IMR-90 (cell line): ENCODE results near the gene C17orf50. TPM values are rescaled to one million over a fixed set of nuclear protein-coding genes. Genes with fewer than 3 reads are reported as not detected.

ENCODE experiments used
- ATAC-seq: fragments of 200-7000 bp; cut with Tn5 transposase; 2 replicates; pipeline ENCODE4 v1.9.1; 2020; ENCODE audit warnings: low read depth, mild to moderate bottlenecking, moderate library complexity
- BruUV-seq: library from RNA; stranded (reverse); fragments of 400-500 nt; replicated peaks from 2 replicates; lab custom pipeline; 2021; lab: Mats Ljungman, UMichigan
- CTCF ChIA-PET: fragments of 300-600 bp; formaldehyde crosslinking; extraction: SDS; loops from one replicate; lab custom pipeline; 2021; ENCODE audit warnings: antibody characterized with exemption; lab: Yijun Ruan, JAX
- POLR2A ChIA-PET: fragments of 300-600 bp; sonication (Branson Sonifier 250); formaldehyde crosslinking; loops from one replicate; lab custom pipeline; 2022; ENCODE audit warnings: antibody characterized with exemption; ENCODE audit not compliant: unreplicated experiment; lab: Charles Lee
- DNase-seq: peaks from one replicate; pipeline ENCODE4 v3.0.0; 2013
- H2AFZ ChIP-seq: replicated peaks from 2 replicates; pipeline ENCODE3; 2013; ENCODE audit warnings: low read length, mild to moderate bottlenecking; ENCODE audit not compliant: poor library complexity
- H2AK5ac ChIP-seq: 2 replicates; pipeline ENCODE4 v1.6.1; 2013; ENCODE audit warnings: low read depth, low read length, inconsistent platforms
- H2AK9ac ChIP-seq: replicated peaks from 2 replicates; pipeline ENCODE3; 2013; ENCODE audit warnings: mild to moderate bottlenecking, low read depth, low read length, moderate library complexity; ENCODE audit not compliant: poor library complexity
- H2BK120ac ChIP-seq: 2 replicates; pipeline ENCODE4 v1.6.1; 2013; ENCODE audit warnings: low read depth, low read length, inconsistent platforms
- H2BK15ac ChIP-seq: 3 replicates; pipeline ENCODE4 v1.6.1; 2013; ENCODE audit warnings: low read depth, low read length, inconsistent platforms
- H2BK20ac ChIP-seq: 2 replicates; pipeline ENCODE4 v1.6.1; 2013; ENCODE audit warnings: low read depth, mild to moderate bottlenecking, inconsistent platforms, low read length, moderate library complexity
- H2BK5ac ChIP-seq: 2 replicates; pipeline ENCODE4 v1.6.1; 2013; ENCODE audit warnings: mild to moderate bottlenecking, low read depth, low read length, inconsistent platforms; ENCODE audit not compliant: poor library complexity, severe bottlenecking
- H3K14ac ChIP-seq: replicated peaks from 2 replicates; pipeline ENCODE4 v1.6.1; 2013; ENCODE audit warnings: low read depth, low read length, inconsistent platforms
- H3K18ac ChIP-seq: 2 replicates; pipeline ENCODE4 v1.6.1; 2013; ENCODE audit warnings: low read depth, low read length, control low read depth
- H3K23ac ChIP-seq: 2 replicates; pipeline ENCODE4 v1.6.1; 2013; ENCODE audit warnings: low read depth, low read length, inconsistent platforms
- H3K27ac ChIP-seq: 2 replicates; pipeline ENCODE4 v1.5.1; 2013; ENCODE audit warnings: mild to moderate bottlenecking, control low read depth, low read length; ENCODE audit not compliant: insufficient read depth
- H3K27me3 ChIP-seq: 2 replicates; pipeline ENCODE4 v1.6.1; 2013; ENCODE audit warnings: low read length; ENCODE audit not compliant: control insufficient read depth, insufficient read depth
- H3K36me3 ChIP-seq: 2 replicates; pipeline ENCODE4 v1.6.1; 2013; ENCODE audit warnings: low read length, mixed read lengths; ENCODE audit not compliant: control insufficient read depth, insufficient read depth
- H3K4ac ChIP-seq: 2 replicates; pipeline ENCODE4 v1.6.1; 2013; ENCODE audit warnings: low read depth, low read length, inconsistent platforms
- H3K4me1 ChIP-seq: 2 replicates; pipeline ENCODE4 v1.6.1; 2013; ENCODE audit warnings: low read length, mixed read lengths; ENCODE audit not compliant: control insufficient read depth, insufficient read depth
- H3K4me2 ChIP-seq: 2 replicates; pipeline ENCODE4 v1.6.1; 2013; ENCODE audit warnings: low read depth, mild to moderate bottlenecking, control low read depth, low read length, moderate library complexity
- H3K4me3 ChIP-seq: 2 replicates; pipeline ENCODE4 v1.5.1; 2013; ENCODE audit warnings: low read depth, mild to moderate bottlenecking, control low read depth, low read length, moderate library complexity; ENCODE audit not compliant: insufficient read depth
- H3K56ac ChIP-seq: 2 replicates; pipeline ENCODE4 v1.6.1; 2013; ENCODE audit warnings: low read length, inconsistent platforms; ENCODE audit not compliant: insufficient read depth; ENCODE audit errors: extremely low read depth
- H3K79me1 ChIP-seq, 2 experiments: 2 replicates each; pipeline ENCODE4 v1.6.1; 2013; ENCODE audit warnings: low read length in 2 of 2, inconsistent platforms in 1 of 2, low read depth in 1 of 2
- H3K9ac ChIP-seq: 2 replicates; pipeline ENCODE4 v1.6.1; 2013; ENCODE audit warnings: low read depth, low read length, control low read depth
- H3K9me1 ChIP-seq: 2 replicates; pipeline ENCODE4 v1.6.1; 2013; ENCODE audit warnings: low read length, inconsistent platforms; ENCODE audit not compliant: insufficient read depth
- H3K9me3 ChIP-seq: 2 replicates; pipeline ENCODE4 v1.6.1; 2013; ENCODE audit warnings: low read length; ENCODE audit not compliant: control insufficient read depth, insufficient read depth
- H4K20me1 ChIP-seq: 2 replicates; pipeline ENCODE4 v1.6.1; 2013; ENCODE audit warnings: low read length, inconsistent platforms; ENCODE audit not compliant: insufficient read depth
- H4K5ac ChIP-seq: 2 replicates; pipeline ENCODE4 v1.6.1; 2013; ENCODE audit warnings: mild to moderate bottlenecking, low read depth, low read length, control low read depth
- H4K8ac ChIP-seq, 2 experiments: 2 replicates each; pipeline ENCODE4 v1.6.1; 2013; ENCODE audit warnings: low read depth in 2 of 2, low read length in 2 of 2, control low read depth in 1 of 2, inconsistent platforms in 1 of 2
- H4K91ac ChIP-seq: 2 replicates; pipeline ENCODE4 v1.6.1; 2013; ENCODE audit warnings: low read depth, low read length, inconsistent platforms; ENCODE audit not compliant: insufficient read depth
- BHLHE40 ChIP-seq: fragments of 150-350 bp; IDR thresholded peaks from 2 replicates; pipeline ENCODE4 v1.6.1; 2016; ENCODE audit warnings: mild to moderate bottlenecking, low read depth, low read length
- FOS ChIP-seq: fragments of 150-350 bp; IDR thresholded peaks from 2 replicates; pipeline ENCODE4 v1.6.1; 2016; ENCODE audit warnings: low read depth, low read length
- MAZ ChIP-seq: IDR thresholded peaks from 2 replicates; pipeline ENCODE4 v1.6.1; 2012; ENCODE audit warnings: low read depth, mild to moderate bottlenecking, low read length, improper control_type of control experiment, moderate library complexity, borderline replicate concordance
- POLR2A ChIP-seq: IDR thresholded peaks from 2 replicates; pipeline ENCODE4 v1.6.1; 2012; ENCODE audit warnings: mild to moderate bottlenecking, low read depth, low read length
- WGBS, 2 experiments: methylation state at CpG; one replicate each; pipeline versions ENCODE4 v1.1.5 to v1.1.7; 2013; ENCODE audit warnings: missing lambda C conversion rate in 2 of 2; ENCODE audit not compliant: insufficient read length in 1 of 2; ENCODE audit errors: extremely low coverage in 2 of 2; 5-methylcytosine and 5-hydroxymethylcytosine counted together
- dilution Hi-C: fragments of 300-500 bp; cut with HindIII; formaldehyde crosslinking; loops from one replicate; pipeline ENCODE4 v1.14.3; 2018; ENCODE audit warnings: low sequenced_read_pairs; ENCODE audit not compliant: unreplicated experiment
- in situ Hi-C: fragments of 300-500 bp; cut with MboI; formaldehyde crosslinking; loops from 3 replicates; pipeline ENCODE4 v1.14.3; 2019; ENCODE audit warnings: low sequenced_read_pairs, inconsistent platforms, mixed read lengths
- intact Hi-C: fragments of 100-400 bp; cut with micrococcal nuclease; formaldehyde crosslinking; loops from 2 replicates; pipeline ENCODE4 v1.10.0; 2022
- polyA plus RNA-seq, 3 experiments: library from polyadenylated mRNA; depleted of rRNA; stranded (reverse); fragments of >200 nt; gene quantifications; 2 replicates each; pipeline ENCODE4 v1.2.3, GENCODE V29; 2012; ENCODE audit warnings: low replicate concordance in 1 of 3
- total RNA-seq: library from RNA; depleted of rRNA; stranded (reverse); fragments of >200 nt; gene quantifications from 2 replicates; pipeline ENCODE4 v1.2.3, GENCODE V29; 2012

Gene C17orf50
- total and polyA plus RNA-seq, 2 of the 4 experiments (the other 2 are of a cell fraction) = not detected

- no peak overlapping the region for H3K4me3 ChIP-seq
- H4K8ac ChIP-seq = no peak overlapping the region
- no peaks in the 10 kb centered on the region for H3K79me1 ChIP-seq
- H3K9me3 ChIP-seq = no peaks in the 10 kb centered on the region
- no peak overlapping the region for H2BK5ac ChIP-seq
- H2BK15ac ChIP-seq = no peak overlapping the region
- no peak overlapping the region for H4K91ac ChIP-seq
- no peak overlapping the region for H4K5ac ChIP-seq
- no peak overlapping the region for H2AK9ac ChIP-seq
- H3K4me2 ChIP-seq = no peak overlapping the region
- dilution Hi-C loops (no loop called here), in situ Hi-C loops (no loop called here), intact Hi-C loops (no loop called here)
- peaks cover 22% of the 10 kb centered on the region for H3K4me1 ChIP-seq
- H3K9ac ChIP-seq = no peak overlapping the region
- 0 out of 2 replicates have a peak overlapping the region, but pooled peaks have one; percentile 31 for H3K4ac ChIP-seq
- no peak overlapping the region for H2AFZ ChIP-seq
- peak overlapping the region; percentile 26; the same call in 1 of the 2 replicates for H2BK120ac ChIP-seq
- H2BK20ac ChIP-seq = peak overlapping the region; percentile 11; the same call in 1 of the 2 replicates
- H3K23ac ChIP-seq = peak overlapping the region; percentile 48; the same call in 1 of the 2 replicates
- CTCF ChIA-PET = interaction anchor here (2.0 kb wide), 1 partner anchor 17 kb away, joined by 14 read pairs; no protein-coding TSS in a partner anchor
- POLR2A ChIA-PET = interaction anchor here (0.5 to 0.6 kb wide), 2 partner anchors 33 to 262 kb away, joined by 4 to 5 read pairs; no protein-coding TSS in a partner anchor
- no peak for ATAC-seq
- WGBS, 2 experiments = 56% methylated on average over 2 of the region's 3 CpGs; no CpG with 5 or more reads in 1 of the 2 experiments
- H3K18ac ChIP-seq = no peak overlapping the region
- no peaks in the 10 kb centered on the region for H3K36me3 ChIP-seq
- H4K20me1 ChIP-seq = no peaks in the 10 kb centered on the region
- peak overlapping the region; percentile 44; the same call in 1 of the 2 replicates for H2AK5ac ChIP-seq
- no peak overlapping the region for H3K27ac ChIP-seq
- H3K9me1 ChIP-seq = peaks cover 16% of the 10 kb centered on the region
- no peak overlapping the region for H3K56ac ChIP-seq
- peak overlapping the region; percentile 68; the same call in 1 of the 2 replicates for H3K14ac ChIP-seq
- no TSS peak for BruUV-seq
- H3K27me3 ChIP-seq = peaks cover 24% of the 10 kb centered on the region
- no peak for TF ChIP-seq BHLHE40
- no peak for TF ChIP-seq MAZ
- TF ChIP-seq POLR2A = no peak
- no peak for TF ChIP-seq FOS
- DNase-seq = no peak
Measured at GRCh38 chr17:35780950-35781349, 20.3 kb downstream of the C17orf50 start.
